Colonic mucosa (tissue), 4 donors: ENCODE data around the gene ZNF341. TPM values are rescaled to one million over a fixed set of nuclear protein-coding genes. Genes with fewer than 3 reads are reported as not detected.

Source experiments
- DNase-seq: peaks from one replicate; pipeline ENCODE4 v3.0.0-alpha.2; 2020
- H3K27ac ChIP-seq: fragments of 200-600 bp; one replicate; pipeline ENCODE4 v1.8.0; 2021
- H3K27me3 ChIP-seq: fragments of 200-600 bp; one replicate; pipeline ENCODE4 v1.8.0; 2021
- H3K36me3 ChIP-seq: fragments of 200-600 bp; one replicate; pipeline ENCODE4 v1.8.0; 2021
- H3K4me1 ChIP-seq: fragments of 200-600 bp; one replicate; pipeline ENCODE4 v1.8.0; 2021; ENCODE audit warnings: mild to moderate bottlenecking
- H3K4me3 ChIP-seq: fragments of 200-600 bp; one replicate; pipeline ENCODE4 v1.8.0; 2021
- H3K9ac ChIP-seq, 2 donors: one replicate each; pipeline ENCODE4 v1.7.0; 2013; ENCODE audit warnings: control low read depth in 2 of 2, low read depth in 2 of 2, low read length in 2 of 2
- H3K9me3 ChIP-seq: fragments of 200-600 bp; one replicate; pipeline ENCODE4 v1.8.0; 2021
- intact Hi-C: fragments of 100-400 bp; cut with DNase I; formaldehyde crosslinking; loops from one replicate; pipeline ENCODE4 v1.14.1; 2022
- total RNA-seq, 2 donors: library from RNA; stranded (reverse); fragmentation: NEBNext Ultra II Directional in 1 of 2; extraction: Animal tissue kit (Norgen Biotek cat#: 25700) in 1 of 2; gene quantifications; one replicate each; pipeline ENCODE4 v1.2.1, GENCODE V29; 2021
- TF ChIP-seq, protein P1 (sequence below): fragments of 200-600 bp; IDR thresholded peaks from one replicate; pipeline ENCODE4 v1.8.0; 2022; ENCODE audit warnings: antibody characterized with exemption, mild to moderate bottlenecking
- donor health status: healthy.
- donor health status: DM: no; HTN: no; CAD: no.
- donor health status: DM: no; HTN: no; CAD: no.

ZNF341 gene
- total RNA-seq, 2 donors from 2014 or later, result 2.7 to 6.1 TPM

DNA sequence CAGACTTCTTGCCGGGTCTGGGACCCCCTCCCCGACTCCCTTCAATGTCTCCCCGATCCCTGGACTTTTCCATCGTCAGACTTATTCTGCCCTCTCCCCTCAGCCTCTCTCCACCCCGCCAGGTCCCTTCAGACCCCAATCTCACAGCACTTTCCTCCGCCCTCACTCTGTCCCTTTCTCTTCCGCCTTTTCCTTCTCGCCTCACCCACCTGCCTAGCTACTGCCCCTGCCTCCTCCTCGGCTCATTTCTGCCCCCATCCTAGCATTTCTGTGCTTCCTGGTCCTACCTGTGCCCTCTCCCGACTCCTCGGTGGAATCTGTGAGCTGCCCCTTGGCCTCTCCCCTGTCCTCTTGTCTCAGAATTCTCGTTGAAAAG, 80.0 kb downstream of the ZNF341 start:
- Histone ChIP-seq H3K27me3 (no peaks in the 10 kb centered on the region), H3K9ac (peak overlapping the region; percentile 82 to 91), H3K4me3 (peak overlapping the region; percentile 98), H3K4me1 (peaks cover 18% of the 10 kb centered on the region), H3K9me3 (no peaks in the 10 kb centered on the region), H3K27ac (peak overlapping the region; percentile 90), H3K36me3 (no peaks in the 10 kb centered on the region)
- intact Hi-C loops, result no loop called here
- TF ChIP-seq, protein P1, sequence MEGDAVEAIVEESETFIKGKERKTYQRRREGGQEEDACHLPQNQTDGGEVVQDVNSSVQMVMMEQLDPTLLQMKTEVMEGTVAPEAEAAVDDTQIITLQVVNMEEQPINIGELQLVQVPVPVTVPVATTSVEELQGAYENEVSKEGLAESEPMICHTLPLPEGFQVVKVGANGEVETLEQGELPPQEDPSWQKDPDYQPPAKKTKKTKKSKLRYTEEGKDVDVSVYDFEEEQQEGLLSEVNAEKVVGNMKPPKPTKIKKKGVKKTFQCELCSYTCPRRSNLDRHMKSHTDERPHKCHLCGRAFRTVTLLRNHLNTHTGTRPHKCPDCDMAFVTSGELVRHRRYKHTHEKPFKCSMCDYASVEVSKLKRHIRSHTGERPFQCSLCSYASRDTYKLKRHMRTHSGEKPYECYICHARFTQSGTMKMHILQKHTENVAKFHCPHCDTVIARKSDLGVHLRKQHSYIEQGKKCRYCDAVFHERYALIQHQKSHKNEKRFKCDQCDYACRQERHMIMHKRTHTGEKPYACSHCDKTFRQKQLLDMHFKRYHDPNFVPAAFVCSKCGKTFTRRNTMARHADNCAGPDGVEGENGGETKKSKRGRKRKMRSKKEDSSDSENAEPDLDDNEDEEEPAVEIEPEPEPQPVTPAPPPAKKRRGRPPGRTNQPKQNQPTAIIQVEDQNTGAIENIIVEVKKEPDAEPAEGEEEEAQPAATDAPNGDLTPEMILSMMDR, result no peak
- DNase-seq, result no peak

DNA sequence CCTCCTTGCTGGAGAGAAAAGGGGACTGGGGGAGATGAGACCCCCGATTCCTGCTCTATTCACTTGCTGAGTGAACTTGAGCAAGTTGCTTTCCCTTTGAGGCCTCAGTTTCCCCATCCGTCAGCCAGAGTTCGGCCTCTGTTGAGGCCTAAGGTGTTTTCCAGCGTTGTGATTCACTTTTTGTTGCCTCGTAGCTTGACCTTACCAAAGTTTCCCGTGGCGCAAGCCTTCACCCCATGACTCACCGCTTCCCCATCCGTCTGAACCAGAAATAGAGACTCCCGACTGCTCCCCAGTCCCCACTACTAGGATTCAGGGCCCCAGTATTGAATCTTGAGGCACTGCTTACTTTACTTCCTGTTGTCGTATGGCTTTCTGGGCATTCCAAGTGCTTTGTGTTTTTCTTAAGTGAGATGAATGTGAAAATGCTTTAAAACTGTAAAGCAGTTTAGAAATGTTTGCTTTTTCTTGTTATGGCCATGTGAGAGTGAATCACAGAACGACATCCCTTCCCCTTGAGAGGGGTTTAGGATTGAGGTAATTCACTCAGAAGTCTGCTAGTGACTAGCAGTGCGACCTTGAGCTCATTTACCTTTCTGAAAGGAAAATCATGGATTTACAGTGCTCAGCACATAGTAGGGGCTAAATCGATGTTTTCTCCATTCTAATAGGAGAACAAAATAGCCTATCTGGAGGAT, 80.5 kb downstream of the ZNF341 start:
- no peak for DNase-seq
- Histone ChIP-seq H3K9me3 (no peaks in the 10 kb centered on the region), H3K27ac (peak overlapping the region; percentile 90), H3K4me3 (peak overlapping the region; percentile 98), H3K36me3 (no peaks in the 10 kb centered on the region), H3K4me1 (peaks cover 18% of the 10 kb centered on the region), H3K27me3 (no peaks in the 10 kb centered on the region), H3K9ac (peak overlapping the region; percentile 82 to 91)
- intact Hi-C loops, result no loop called here
- TF ChIP-seq, protein P1, result no peak

- Histone ChIP-seq H3K36me3 (no peaks in the 10 kb centered on the region), H3K4me3 (peak overlapping the region; percentile 98), H3K27ac (peak overlapping the region; percentile 90), H3K9me3 (no peaks in the 10 kb centered on the region), H3K27me3 (no peaks in the 10 kb centered on the region), H3K4me1 (peaks cover 21% of the 10 kb centered on the region), H3K9ac (peak overlapping the region; percentile 82 to 91)
- intact Hi-C loops, result no loop called here
- TF ChIP-seq, protein P1, result no peak
- DNase-seq, result peak; percentile 67
Measured at GRCh38 chr20:33812908-33813462, 81.2 kb downstream of the ZNF341 start.

- H3K36me3 ChIP-seq, result no peaks in the 10 kb centered on the region
- TF ChIP-seq, protein P1, result no peak
- intact Hi-C loops, result no loop called here
- peak overlapping the region in 1 of 2 donors; percentile 12 for H3K9ac ChIP-seq
- H3K9me3 ChIP-seq, result no peaks in the 10 kb centered on the region
- H3K4me3 ChIP-seq, result no peak overlapping the region
- DNase-seq, result peak; percentile 80
- H3K27ac ChIP-seq, result peak overlapping the region; percentile 90
- H3K4me1 ChIP-seq, result peaks cover 25% of the 10 kb centered on the region
- no peaks in the 10 kb centered on the region for H3K27me3 ChIP-seq
Measured at GRCh38 chr20:33814238-33814712, 82.5 kb downstream of the ZNF341 start.

DNA sequence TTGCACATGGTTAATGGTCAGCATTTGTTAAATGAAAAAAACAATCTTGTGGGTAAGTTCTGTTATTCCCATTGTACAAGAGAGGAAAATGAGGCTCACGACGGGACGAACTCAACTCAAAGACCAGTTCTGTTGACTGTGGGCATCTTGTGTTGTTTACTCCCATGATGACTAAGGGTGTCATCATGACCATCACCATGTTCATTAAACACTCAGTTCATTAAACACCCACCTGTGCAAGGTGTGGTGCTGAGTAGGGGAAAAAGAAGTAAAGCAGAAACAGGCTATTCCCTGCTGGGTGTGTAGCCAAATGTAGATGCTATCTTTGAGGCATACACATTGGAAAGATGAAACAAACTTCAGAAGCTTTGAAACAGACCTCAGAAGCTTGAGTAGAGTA, 83.9 kb downstream of the ZNF341 start:
- no peak overlapping the region for H3K9ac ChIP-seq
- no peaks in the 10 kb centered on the region for H3K36me3 ChIP-seq
- no peak overlapping the region for H3K27ac ChIP-seq
- H3K4me3 ChIP-seq, result no peak overlapping the region
- no peaks in the 10 kb centered on the region for H3K27me3 ChIP-seq
- DNase-seq, result no peak
- TF ChIP-seq, protein P1, result no peak
- H3K9me3 ChIP-seq, result no peaks in the 10 kb centered on the region
- H3K4me1 ChIP-seq, result peaks cover 25% of the 10 kb centered on the region
- intact Hi-C loops, result no loop called here
